A549 (cell line): Measurements from ENCODE around the gene KAT6B. TPM values are rescaled to one million over a fixed set of nuclear protein-coding genes. Genes with fewer than 3 reads are reported as not detected.

Source experiments
- ATAC-seq, 2 experiments: fragments of 200-7000 bp in 1 of 2; fragments of >200 bp in 1 of 2; cut with Nextera tagmentation in 1 of 2; cut with Tn5 transposase in 1 of 2; 3 replicates each; pipeline versions ENCODE4 v1.8.0 to v1.9.1; 2018 to 2020; ENCODE audit warnings: mild to moderate bottlenecking in 1 of 2, moderate library complexity in 1 of 2
- CTCF ChIA-PET: fragments of 300-600 bp; sonication (Branson Sonifier 250); formaldehyde crosslinking; extraction: SDS; loops from one replicate; lab custom pipeline; 2021; ENCODE audit warnings: antibody characterized with exemption, inconsistent platforms; lab: Yijun Ruan, JAX
- POLR2A ChIA-PET: fragments of 350-600 bp; formaldehyde crosslinking; extraction: SDS; loops from one replicate; lab custom pipeline; 2021; ENCODE audit warnings: antibody characterized with exemption, inconsistent platforms; lab: Yijun Ruan, JAX
- DNase-seq, 2 experiments: peaks; one replicate each; pipeline versions ENCODE4 v3.0.0 to v3.0.0-alpha.2; 2011 to 2016; ENCODE audit warnings: low read depth in 1 of 2, low spot score in 1 of 2
- FAIRE-seq: peaks from 2 replicates; lab custom pipeline; 2011; peaks lifted over from hg19 to GRCh38; lab: Jason Lieb, UNC
- H3K27ac ChIP-seq, 2 experiments: fragments of >200 bp; sonication (Bioruptor Twin); formaldehyde crosslinking; 3 replicates each; pipeline ENCODE4 v1.5.1; 2016 to 2017
- H3K4me1 ChIP-seq: fragments of >200 bp; sonication (Bioruptor Twin); formaldehyde crosslinking; 3 replicates; pipeline ENCODE4 v1.6.1; 2016
- H3K4me2 ChIP-seq: fragments of >200 bp; sonication (Bioruptor Twin); formaldehyde crosslinking; 3 replicates; pipeline ENCODE4 v1.6.1; 2016
- H3K4me3 ChIP-seq: fragments of >200 bp; sonication (Bioruptor Twin); formaldehyde crosslinking; 3 replicates; pipeline ENCODE4 v1.5.1; 2016
- H3K9me3 ChIP-seq: fragments of >200 bp; sonication (Bioruptor Twin); formaldehyde crosslinking; 3 replicates; pipeline ENCODE4 v1.6.1; 2016
- BHLHE40 ChIP-seq: IDR thresholded peaks from 2 replicates; pipeline ENCODE4 v1.6.1; 2012; ENCODE audit warnings: low read depth, low read length, inconsistent platforms
- CHD2 ChIP-seq: fragments of 150-350 bp; IDR thresholded peaks from 2 replicates; pipeline ENCODE4 v1.6.1; 2014; ENCODE audit warnings: low read length; ENCODE audit not compliant: partially characterized antibody
- CHD4 ChIP-seq: fragments of 200-600 bp; sonication (generic); IDR thresholded peaks from 2 replicates; pipeline ENCODE4 v1.6.1; 2016; ENCODE audit warnings: antibody characterized with exemption, mild to moderate bottlenecking, borderline replicate concordance
- E2F6 ChIP-seq: IDR thresholded peaks from 2 replicates; pipeline ENCODE4 v1.6.1; 2012; ENCODE audit warnings: low read depth, borderline replicate concordance
- EHF ChIP-seq: fragments of 250-450 bp; sonication (Bioruptor Pico); IDR thresholded peaks from 2 replicates; pipeline ENCODE4 v1.5.0; 2020; ENCODE audit warnings: mild to moderate bottlenecking
- ELK1 ChIP-seq: fragments of 150-350 bp; IDR thresholded peaks from 2 replicates; pipeline ENCODE4 v1.6.1; 2014; ENCODE audit warnings: low read depth, mild to moderate bottlenecking, low read length
- ESRRA ChIP-seq: fragments of 150-350 bp; IDR thresholded peaks from 2 replicates; pipeline ENCODE4 v1.6.1; 2014; ENCODE audit warnings: mild to moderate bottlenecking, low read length, borderline replicate concordance
- HMGXB4 ChIP-seq: fragments of 250-450 bp; sonication (Bioruptor Pico); IDR thresholded peaks from 2 replicates; pipeline ENCODE4 v1.5.0; 2021; ENCODE audit warnings: mild to moderate bottlenecking, moderate library complexity, borderline replicate concordance
- JUNB ChIP-seq: fragments of >200 bp; sonication (Bioruptor Twin); formaldehyde crosslinking; IDR thresholded peaks from 2 replicates; pipeline ENCODE4 v1.6.1; 2016
- KDM1A ChIP-seq: fragments of 200-600 bp; sonication (generic); IDR thresholded peaks from 2 replicates; pipeline ENCODE4 v1.6.1; 2016; ENCODE audit warnings: low read depth, mild to moderate bottlenecking
- MAX ChIP-seq: IDR thresholded peaks from 2 replicates; pipeline ENCODE4 v1.6.1; 2012
- RARB ChIP-seq: fragments of 250-450 bp; sonication (Bioruptor Pico); IDR thresholded peaks from 2 replicates; pipeline ENCODE4 v1.8.0; 2021; ENCODE audit warnings: mild to moderate bottlenecking, moderate library complexity
- REST ChIP-seq: fragments of 200-600 bp; sonication (generic); IDR thresholded peaks from 2 replicates; pipeline ENCODE4 v1.6.1; 2016; ENCODE audit warnings: antibody characterized with exemption, mild to moderate bottlenecking, moderate library complexity
- SREBF2 ChIP-seq: fragments of 450-650 bp; IDR thresholded peaks from 2 replicates; pipeline ENCODE4 v1.6.1; 2014; ENCODE audit warnings: mild to moderate bottlenecking, moderate library complexity
- ZC3H11A ChIP-seq: fragments of 450-650 bp; IDR thresholded peaks from 2 replicates; pipeline ENCODE4 v1.6.1; 2014; ENCODE audit warnings: antibody characterized with exemption, mild to moderate bottlenecking
- ZSCAN20 ChIP-seq: fragments of 250-450 bp; sonication (Bioruptor Pico); IDR thresholded peaks from 2 replicates; pipeline ENCODE4 v1.8.0; 2022; ENCODE audit warnings: mild to moderate bottlenecking, moderate library complexity
- WGBS: methylation state at CpG from one replicate; pipeline ENCODE4 v1.1.6; 2017; ENCODE audit errors: missing lambda C conversion rate; 5-methylcytosine and 5-hydroxymethylcytosine counted together
- polyA plus RNA-seq, 4 experiments: library from polyadenylated mRNA; depleted of rRNA in 3 of 4; stranded (reverse); fragments of >200 nt; fragmentation: RNase III in 1 of 4; extraction: RNeasy Plus Mini Kit Qiagen cat#74134 plus additional on column Dnase treatment in 1 of 4; gene quantifications; 2 replicates in 3 of 4; 3 replicates in 1 of 4; pipeline ENCODE4 v1.2.3, GENCODE V29; 2011 to 2017

Gene KAT6B
- polyA plus RNA-seq, 2 of the 4 experiments (the other 2 are of a cell fraction) = 5.6 to 5.7 TPM

GRCh38 chr10:74810087-74810486 is 16.3 kb upstream of the KAT6B start:
- H3K4me1 ChIP-seq = no peaks in the 10 kb centered on the region
- WGBS = 53% methylated on average over 2 of the region's 2 CpGs
- no peak overlapping the region for H3K4me3 ChIP-seq
- peaks cover 8% of the 10 kb centered on the region; the same call in 2 of the 3 replicates for H3K9me3 ChIP-seq
- CTCF ChIA-PET = no interaction called here
- POLR2A ChIA-PET = no interaction called here
- no peak for ATAC-seq
- H3K27ac ChIP-seq = no peak overlapping the region
- TF ChIP-seq ESRRA = no peak
- TF ChIP-seq ZSCAN20 = no peak
- TF ChIP-seq JUNB = no peak
- no peak for TF ChIP-seq CHD2
- no peak for FAIRE-seq
- no peak for DNase-seq
- H3K4me2 ChIP-seq = no peak overlapping the region

- FAIRE-seq = no peak
- ChIA-PET CTCF (interaction anchor here (1.2 to 1.6 kb wide), 2 partner anchors 9 to 76 kb away, joined by 3 to 4 read pairs; no protein-coding TSS in a partner anchor), POLR2A (interaction anchor here (0.8 kb wide), 1 partner anchor 12 kb away, joined by 3 read pairs; the partner anchor contains the start of gene KAT6B)
- Histone ChIP-seq H3K9me3 (peaks cover 31% of the 10 kb centered on the region), H3K4me3 (no peak overlapping the region), H3K27ac (no peak overlapping the region), H3K4me2 (no peak overlapping the region), H3K4me1 (no peaks in the 10 kb centered on the region)
- no peak for DNase-seq
- 89% methylated on average over 30 of the region's 53 CpGs for WGBS
- TF ChIP-seq E2F6 (no peak), HMGXB4 (CRISPR knock-in tag) (no peak), CHD4 (no peak), RARB (no peak), REST (no peak), SREBF2 (no peak), KDM1A (no peak), BHLHE40 (no peak)
- no peak for ATAC-seq
These were observed 12.8 kb upstream of the KAT6B start for GRCh38 chr10:74813381-74814259.

- CTCF ChIA-PET = interaction anchor here (1.2 kb wide), 1 partner anchor 75 kb away, joined by 3 read pairs; no protein-coding TSS in a partner anchor
- FAIRE-seq (no peak), DNase-seq (no peak), ATAC-seq (no peak)
- Histone ChIP-seq H3K9me3 (peaks cover 31% of the 10 kb centered on the region), H3K27ac (no peak overlapping the region), H3K4me3 (no peak overlapping the region), H3K4me1 (no peaks in the 10 kb centered on the region), H3K4me2 (no peak overlapping the region)
- TF ChIP-seq HMGXB4 (CRISPR knock-in tag) = no peak
- no peak for TF ChIP-seq ZC3H11A
- no peak for TF ChIP-seq EHF (CRISPR knock-in tag)
- TF ChIP-seq ELK1 = no peak
- no peak for TF ChIP-seq REST
- no peak for TF ChIP-seq MAX
- POLR2A ChIA-PET = no interaction called here
These were observed 11.6 kb upstream of the KAT6B start for GRCh38 chr10:74814797-74815196.
